ENCODE measurements around the gene PLIN5.

Gene PLIN5

GRCh38 chr19:4534836-4535658 is at the start of gene PLIN5:
Gene PLIN5 (minus strand): TSS chr19:4535224. CDS start chr19:4534074, 1,150 bp downstream.
- no peak for DNase-seq (ENCODE audit: low read depth)
- H3K4me3 ChIP-seq (ENCODE audit: low read depth, low read length) = no peak within 1 kb of the TSS; the same call in 1 of the 2 replicates
- TF ChIP-seq CTCF (IDR thresholded peaks at IDR 0.05; ENCODE audit: low read depth, low read length, missing control alignments) = no peak

DNA sequence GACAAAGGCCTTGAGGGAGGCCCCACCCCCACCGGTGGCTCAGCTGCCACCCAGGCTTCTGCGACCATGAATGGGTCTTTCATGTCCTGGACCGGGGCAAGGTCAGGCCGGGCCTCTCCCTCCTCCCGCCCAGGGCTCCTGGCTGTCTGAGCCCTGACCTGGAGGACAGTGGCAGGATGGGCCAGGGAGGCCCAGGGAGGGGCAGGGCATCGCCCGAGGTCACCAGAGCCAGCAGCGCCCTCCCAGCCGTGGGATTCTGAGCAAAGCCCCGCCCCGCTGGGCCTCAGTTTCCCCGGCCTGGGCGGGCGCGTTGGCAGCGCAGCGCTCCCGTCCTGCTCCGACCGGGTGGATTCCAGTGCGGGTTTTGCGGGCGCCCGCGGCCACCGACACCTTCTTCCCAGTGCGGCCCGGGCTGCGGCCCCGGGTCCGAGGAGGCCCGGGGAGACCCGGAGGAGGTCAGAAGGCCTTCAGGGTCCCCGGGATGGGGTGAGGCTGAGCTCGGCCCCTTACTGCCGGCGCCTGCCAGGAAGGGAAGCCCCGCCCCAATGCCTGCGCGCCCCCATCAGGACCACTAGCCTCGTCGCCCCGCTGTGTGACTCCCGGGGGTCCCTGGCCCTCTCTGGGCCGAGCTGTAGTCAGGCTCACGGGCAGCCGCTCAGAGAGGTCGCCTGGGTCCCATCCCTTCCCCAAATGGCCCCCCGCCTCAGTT is 49.1 kb upstream of the PLIN5 start:
- no peak overlapping the region for H3K4me3 ChIP-seq (ENCODE audit: low read depth, low read length)

GRCh38 chr19:4582980-4583842 is 48.2 kb upstream of the PLIN5 start:
- H3K4me3 ChIP-seq (ENCODE audit: low read depth, low read length) = no peak overlapping the region
- TF ChIP-seq CTCF (IDR thresholded peaks at IDR 0.05; ENCODE audit: low read depth, low read length, missing control alignments) = no peak
- no peak for DNase-seq (ENCODE audit: low read depth)

More for the DNA sequence above, 49.1 kb upstream of the PLIN5 start:
- no peak for DNase-seq (ENCODE audit: low read depth)
- no peak for TF ChIP-seq CTCF (IDR thresholded peaks at IDR 0.05; ENCODE audit: low read depth, low read length, missing control alignments)

GRCh38 chr19:4581666-4582553 is 46.9 kb upstream of the PLIN5 start:
- TF ChIP-seq CTCF (IDR thresholded peaks at IDR 0.05; ENCODE audit: low read depth, low read length, missing control alignments) = no peak

DNA sequence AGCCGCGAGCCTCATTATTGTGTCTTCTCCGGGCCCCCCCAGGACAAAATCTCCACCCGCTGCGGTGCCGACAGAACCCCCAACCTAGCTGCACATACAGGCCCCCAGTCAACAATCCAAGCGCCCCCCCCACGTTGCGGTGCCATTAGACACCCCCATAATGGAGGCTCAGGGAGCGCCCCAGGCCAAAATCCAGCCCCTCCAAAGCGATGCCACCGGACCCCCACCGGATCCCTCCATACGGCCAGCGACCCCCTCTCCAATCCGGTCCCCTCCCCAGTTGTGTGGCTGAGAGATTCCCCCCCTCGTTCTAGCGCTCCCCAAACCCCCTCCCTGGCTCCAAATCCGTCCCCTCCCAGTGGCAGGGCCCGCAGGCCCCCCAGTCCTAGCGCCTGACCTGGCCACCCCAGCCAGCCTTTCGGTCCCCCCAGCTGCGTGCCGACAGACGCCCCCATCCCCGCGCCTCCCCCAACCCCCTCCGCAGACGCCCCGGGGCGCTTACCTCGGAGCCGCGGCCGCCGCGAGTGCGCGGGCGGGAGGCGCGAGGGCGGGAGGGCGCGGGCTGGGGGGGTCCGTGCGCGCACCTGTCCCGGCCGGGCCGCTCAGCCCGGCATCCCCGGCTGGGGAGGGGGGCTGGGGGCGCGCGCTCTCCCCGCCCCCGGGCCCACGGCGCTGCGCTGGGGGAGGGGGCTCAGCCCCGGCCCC is 46.1 kb upstream of the PLIN5 start:
- H3K4me3 ChIP-seq (ENCODE audit: low read depth, low read length) = no peak overlapping the region
- no peak for TF ChIP-seq CTCF (IDR thresholded peaks at IDR 0.05; ENCODE audit: low read depth, low read length, missing control alignments)
- no peak for DNase-seq (ENCODE audit: low read depth)

More at GRCh38 chr19:4581666-4582553, 46.9 kb upstream of the PLIN5 start:
- no peak for DNase-seq (ENCODE audit: low read depth)
- H3K4me3 ChIP-seq (ENCODE audit: low read depth, low read length) = no peak overlapping the region

All from GM12864 (cell line).